Measurements from ENCODE around the gene CYP4X1.
"Not testable (repeated sequence)": the region's sequence is repeated elsewhere in the genome, so short reads cannot be mapped to it uniquely, and the experiment has no call there.

The CYP4X1 gene, protein sequence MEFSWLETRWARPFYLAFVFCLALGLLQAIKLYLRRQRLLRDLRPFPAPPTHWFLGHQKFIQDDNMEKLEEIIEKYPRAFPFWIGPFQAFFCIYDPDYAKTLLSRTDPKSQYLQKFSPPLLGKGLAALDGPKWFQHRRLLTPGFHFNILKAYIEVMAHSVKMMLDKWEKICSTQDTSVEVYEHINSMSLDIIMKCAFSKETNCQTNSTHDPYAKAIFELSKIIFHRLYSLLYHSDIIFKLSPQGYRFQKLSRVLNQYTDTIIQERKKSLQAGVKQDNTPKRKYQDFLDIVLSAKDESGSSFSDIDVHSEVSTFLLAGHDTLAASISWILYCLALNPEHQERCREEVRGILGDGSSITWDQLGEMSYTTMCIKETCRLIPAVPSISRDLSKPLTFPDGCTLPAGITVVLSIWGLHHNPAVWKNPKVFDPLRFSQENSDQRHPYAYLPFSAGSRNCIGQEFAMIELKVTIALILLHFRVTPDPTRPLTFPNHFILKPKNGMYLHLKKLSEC

DNA sequence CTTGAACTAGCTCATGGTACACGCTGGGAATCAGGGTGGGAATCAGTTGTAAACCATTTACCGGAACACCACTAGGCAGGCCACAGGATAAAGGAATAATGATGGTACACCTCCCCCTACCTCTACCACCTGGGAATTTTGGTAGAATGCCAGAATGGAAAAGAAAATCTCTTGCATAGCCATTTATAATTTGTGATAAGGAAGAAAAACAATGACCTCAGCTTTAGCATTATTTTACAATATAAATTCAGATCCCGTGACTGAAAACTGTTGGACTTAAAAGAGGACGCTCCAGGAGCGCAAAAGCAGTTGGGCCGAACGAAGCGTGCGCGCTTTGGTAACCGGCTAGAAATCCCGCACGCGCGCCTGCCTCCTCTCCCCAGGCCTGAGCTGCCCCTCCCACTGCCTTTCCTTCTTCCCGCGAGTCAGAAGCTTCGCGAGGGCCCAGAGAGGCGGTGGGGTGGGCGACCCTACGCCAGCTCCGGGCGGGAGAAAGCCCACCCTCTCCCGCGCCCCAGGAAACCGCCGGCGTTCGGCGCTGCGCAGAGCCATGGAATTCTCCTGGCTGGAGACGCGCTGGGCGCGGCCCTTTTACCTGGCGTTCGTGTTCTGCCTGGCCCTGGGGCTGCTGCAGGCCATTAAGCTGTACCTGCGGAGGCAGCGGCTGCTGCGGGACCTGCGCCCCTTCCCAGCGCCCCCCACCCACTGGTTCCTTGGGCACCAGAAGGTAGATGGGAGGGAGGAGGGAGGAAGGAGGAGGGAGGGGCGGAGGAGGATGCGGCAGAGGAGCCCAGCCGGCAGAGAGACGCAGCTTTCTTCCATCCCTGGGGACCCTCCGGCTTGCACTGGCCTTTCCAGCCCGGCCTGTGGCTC is at the start of gene CYP4X1:
Gene CYP4X1 (plus strand): TSS at position 402 of the 873 bp plus-strand sequence. CDS start 149 bp downstream, at position 551.
- H3K9me3 ChIP-seq (ENCODE audit: control insufficient read depth in 2 of 2, low read length in 2 of 2): no peaks in the 10 kb centered on the region
- H3K4me1 ChIP-seq (ENCODE audit: control insufficient read depth in 2 of 2, insufficient read depth in 2 of 2, low read length in 2 of 2): peaks cover 0 to 3% of the 10 kb centered on the region in 2 donors
- peak within 1 kb of the TSS in 1 of 2 donors; percentile 35 for H3K4me3 ChIP-seq (ENCODE audit: low read length in 2 of 2)
- no peaks in the 10 kb centered on the region for H3K27me3 ChIP-seq (ENCODE audit: control insufficient read depth in 2 of 2, insufficient read depth in 2 of 2, low read length in 2 of 2)
- peak within 1 kb of the TSS in 1 of 2 donors; percentile 22 for H3K27ac ChIP-seq (ENCODE audit: low read depth in 2 of 2, low read length in 2 of 2)
- no peaks in the 10 kb centered on the region for H3K36me3 ChIP-seq (ENCODE audit: control insufficient read depth in 2 of 2, insufficient read depth in 2 of 2, low read length in 2 of 2)
- no peak within 1 kb of the TSS for H3K9ac ChIP-seq (ENCODE audit: low read depth in 1 of 2, low read length in 2 of 2)

DNA sequence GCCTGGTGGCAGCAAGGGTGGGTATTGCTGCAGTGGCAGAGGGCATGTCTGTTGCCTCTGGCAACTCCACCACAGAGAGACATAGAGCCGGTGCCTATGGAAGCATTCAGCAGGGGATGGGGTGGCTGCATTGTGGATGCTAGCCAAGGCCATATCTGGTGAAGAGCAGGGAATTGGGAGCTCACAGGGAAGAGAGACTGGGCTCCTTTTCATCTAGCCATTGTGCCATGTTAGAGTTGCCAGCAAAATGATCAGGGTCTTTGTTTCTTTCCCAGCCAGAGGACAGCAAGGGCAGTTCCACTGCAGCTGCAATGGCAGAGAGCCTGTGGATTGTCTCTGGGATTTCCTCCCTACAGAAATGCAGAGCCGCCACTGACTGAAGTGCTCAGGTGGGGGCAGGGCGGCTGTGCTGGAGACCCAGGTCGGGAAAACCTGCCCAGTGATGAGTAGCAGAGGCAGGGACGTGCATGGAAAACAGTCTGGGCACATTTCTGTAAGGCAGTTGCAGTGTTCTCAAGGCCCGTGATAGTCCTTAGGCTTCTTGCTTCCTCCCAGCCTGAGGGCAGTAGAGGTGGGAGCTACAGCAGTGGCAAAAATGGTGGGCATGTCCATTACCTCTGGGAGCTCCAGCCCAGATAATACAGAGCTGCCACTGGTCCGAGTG is 40.2 kb upstream of the CYP4X1 start:
- no peaks in the 10 kb centered on the region for H3K36me3 ChIP-seq (ENCODE audit: control insufficient read depth in 2 of 2, insufficient read depth in 2 of 2, low read length in 2 of 2)
- H3K4me1 ChIP-seq (ENCODE audit: control insufficient read depth in 2 of 2, insufficient read depth in 2 of 2, low read length in 2 of 2): no peaks in the 10 kb centered on the region
- no peaks in the 10 kb centered on the region for H3K9me3 ChIP-seq (ENCODE audit: control insufficient read depth in 2 of 2, low read length in 2 of 2)
- H3K27me3 ChIP-seq (ENCODE audit: control insufficient read depth in 2 of 2, insufficient read depth in 2 of 2, low read length in 2 of 2): peaks cover 0 to 2% of the 10 kb centered on the region in 2 donors
- no peak overlapping the region for H3K4me3 ChIP-seq (ENCODE audit: low read length in 2 of 2)
- H3K9ac ChIP-seq (ENCODE audit: low read depth in 1 of 2, low read length in 2 of 2): no peak overlapping the region
- H3K27ac ChIP-seq (ENCODE audit: low read depth in 2 of 2, low read length in 2 of 2): no peak overlapping the region

DNA sequence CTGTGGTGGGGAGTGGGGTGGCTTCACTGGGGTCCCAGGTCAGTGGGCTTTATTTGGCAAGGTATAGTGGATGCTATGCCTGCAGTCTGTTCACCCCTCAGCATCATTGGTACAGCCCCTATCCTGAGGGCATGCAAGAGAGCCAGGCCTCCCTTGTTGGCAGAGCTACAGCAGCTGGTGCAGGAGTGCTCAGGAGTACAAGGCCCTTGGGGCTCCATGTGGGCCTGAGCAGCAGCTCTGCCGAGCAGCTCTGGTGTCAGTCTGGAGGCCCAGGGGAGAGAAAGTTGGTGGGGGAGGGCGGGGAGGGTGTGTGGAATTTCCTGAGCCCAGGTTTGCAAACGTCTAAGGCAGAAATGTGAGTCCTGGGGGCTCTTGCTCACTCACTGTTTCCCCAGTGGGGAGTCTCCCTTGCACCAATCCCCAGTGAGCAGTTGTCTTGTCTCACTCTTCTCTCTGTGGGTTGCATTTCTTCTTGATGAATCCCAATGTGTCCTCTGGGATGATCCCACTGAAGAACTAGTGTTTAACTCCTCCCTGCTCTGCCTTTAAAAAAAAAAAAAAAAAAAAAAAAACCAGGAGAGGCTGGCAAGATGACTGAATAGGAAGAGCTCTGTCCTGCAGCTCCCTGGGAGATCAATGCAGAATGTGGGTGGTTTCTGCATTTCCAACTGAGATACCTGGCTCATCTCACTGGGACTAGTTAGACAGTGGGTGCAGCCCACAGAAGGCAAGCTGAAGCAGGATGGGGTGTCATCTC is 39.5 kb upstream of the CYP4X1 start:
- no peaks in the 10 kb centered on the region for H3K9me3 ChIP-seq (ENCODE audit: control insufficient read depth in 2 of 2, low read length in 2 of 2)
- no peak overlapping the region for H3K9ac ChIP-seq (ENCODE audit: low read depth in 1 of 2, low read length in 2 of 2)
- no peaks in the 10 kb centered on the region for H3K36me3 ChIP-seq (ENCODE audit: control insufficient read depth in 2 of 2, insufficient read depth in 2 of 2, low read length in 2 of 2)
- H3K27me3 ChIP-seq (ENCODE audit: control insufficient read depth in 2 of 2, insufficient read depth in 2 of 2, low read length in 2 of 2): peaks cover 0 to 2% of the 10 kb centered on the region in 2 donors
- H3K27ac ChIP-seq (ENCODE audit: low read depth in 2 of 2, low read length in 2 of 2): no peak overlapping the region
- H3K4me1 ChIP-seq (ENCODE audit: control insufficient read depth in 2 of 2, insufficient read depth in 2 of 2, low read length in 2 of 2): no peaks in the 10 kb centered on the region
- H3K4me3 ChIP-seq (ENCODE audit: low read length in 2 of 2): no peak overlapping the region

DNA sequence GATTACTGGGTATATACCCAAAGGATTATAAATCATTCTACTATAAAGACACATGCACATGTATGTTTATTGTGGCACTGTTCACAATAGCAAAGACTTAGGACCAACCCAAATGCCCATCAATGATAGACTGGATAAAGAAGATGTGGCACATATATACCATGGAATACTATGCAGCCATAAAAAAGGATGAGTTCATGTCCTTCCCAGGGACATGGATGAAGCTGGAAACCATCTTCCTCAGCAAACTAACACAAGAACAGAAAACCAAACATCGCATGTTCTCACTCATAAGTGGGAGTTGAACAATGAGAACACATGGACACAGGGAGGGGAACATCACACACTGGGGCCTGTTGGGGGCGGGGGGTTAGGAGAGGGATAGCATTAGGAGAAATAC is 32.9 kb upstream of the CYP4X1 start:
- not testable (repeated sequence) for H3K27ac ChIP-seq (ENCODE audit: low read depth in 2 of 2, low read length in 2 of 2); H3K4me1 ChIP-seq (ENCODE audit: control insufficient read depth in 2 of 2, insufficient read depth in 2 of 2, low read length in 2 of 2); H3K9ac ChIP-seq (ENCODE audit: low read depth in 1 of 2, low read length in 2 of 2)

DNA sequence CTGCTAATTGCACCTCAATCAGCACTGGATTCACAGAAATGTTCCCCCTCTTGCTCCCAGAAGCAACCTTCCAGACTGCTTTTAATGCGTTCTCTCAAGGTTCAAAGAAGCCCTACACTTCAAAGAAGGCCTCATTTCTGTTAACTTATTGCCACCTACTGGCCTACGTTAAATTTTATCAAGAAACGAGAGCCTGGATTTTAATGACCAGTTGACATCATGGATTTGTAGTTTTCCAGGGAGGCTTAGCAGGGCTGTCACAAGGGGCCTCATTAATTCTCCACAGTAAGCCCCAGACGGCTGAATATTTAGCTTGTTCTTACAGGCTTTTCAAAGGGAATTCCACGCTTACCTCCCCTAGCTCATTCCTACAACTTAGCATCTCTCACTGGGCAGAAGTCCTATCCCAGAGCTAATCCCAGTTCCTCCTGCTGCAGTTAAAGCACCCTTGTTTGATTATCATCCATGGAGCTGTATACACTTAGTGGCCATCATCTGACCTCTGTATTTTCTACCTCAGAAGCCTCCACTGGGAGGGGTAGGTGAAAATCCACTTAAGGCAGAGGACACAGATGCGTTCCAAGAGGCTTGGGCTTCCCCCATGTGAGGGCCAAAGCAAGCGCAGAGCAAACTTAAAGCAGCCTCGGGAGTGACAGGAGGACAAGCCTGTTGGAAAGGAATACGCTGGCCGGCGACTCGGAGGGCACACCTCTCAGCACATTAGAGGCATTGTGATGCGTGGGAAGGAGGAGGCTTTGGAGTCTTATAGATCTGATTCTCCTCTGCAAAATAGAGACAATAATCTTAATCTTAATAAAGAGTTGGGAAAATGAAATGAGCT is 32.2 kb upstream of the CYP4X1 start:
- no peaks in the 10 kb centered on the region for H3K4me1 ChIP-seq (ENCODE audit: control insufficient read depth in 2 of 2, insufficient read depth in 2 of 2, low read length in 2 of 2)
- H3K27me3 ChIP-seq (ENCODE audit: control insufficient read depth in 2 of 2, insufficient read depth in 2 of 2, low read length in 2 of 2): peaks cover 0 to 3% of the 10 kb centered on the region in 2 donors
- no peak overlapping the region for H3K27ac ChIP-seq (ENCODE audit: low read depth in 2 of 2, low read length in 2 of 2)
- no peaks in the 10 kb centered on the region for H3K9me3 ChIP-seq (ENCODE audit: control insufficient read depth in 2 of 2, low read length in 2 of 2)
- H3K4me3 ChIP-seq (ENCODE audit: low read length in 2 of 2): no peak overlapping the region
- no peak overlapping the region for H3K9ac ChIP-seq (ENCODE audit: low read depth in 1 of 2, low read length in 2 of 2)
- H3K36me3 ChIP-seq (ENCODE audit: control insufficient read depth in 2 of 2, insufficient read depth in 2 of 2, low read length in 2 of 2): no peaks in the 10 kb centered on the region

More for the DNA sequence above, 32.9 kb upstream of the CYP4X1 start:
- not testable (repeated sequence) for H3K9me3 ChIP-seq (ENCODE audit: control insufficient read depth in 2 of 2, low read length in 2 of 2); H3K27me3 ChIP-seq (ENCODE audit: control insufficient read depth in 2 of 2, insufficient read depth in 2 of 2, low read length in 2 of 2); H3K36me3 ChIP-seq (ENCODE audit: control insufficient read depth in 2 of 2, insufficient read depth in 2 of 2, low read length in 2 of 2); H3K4me3 ChIP-seq (ENCODE audit: low read length in 2 of 2)

DNA sequence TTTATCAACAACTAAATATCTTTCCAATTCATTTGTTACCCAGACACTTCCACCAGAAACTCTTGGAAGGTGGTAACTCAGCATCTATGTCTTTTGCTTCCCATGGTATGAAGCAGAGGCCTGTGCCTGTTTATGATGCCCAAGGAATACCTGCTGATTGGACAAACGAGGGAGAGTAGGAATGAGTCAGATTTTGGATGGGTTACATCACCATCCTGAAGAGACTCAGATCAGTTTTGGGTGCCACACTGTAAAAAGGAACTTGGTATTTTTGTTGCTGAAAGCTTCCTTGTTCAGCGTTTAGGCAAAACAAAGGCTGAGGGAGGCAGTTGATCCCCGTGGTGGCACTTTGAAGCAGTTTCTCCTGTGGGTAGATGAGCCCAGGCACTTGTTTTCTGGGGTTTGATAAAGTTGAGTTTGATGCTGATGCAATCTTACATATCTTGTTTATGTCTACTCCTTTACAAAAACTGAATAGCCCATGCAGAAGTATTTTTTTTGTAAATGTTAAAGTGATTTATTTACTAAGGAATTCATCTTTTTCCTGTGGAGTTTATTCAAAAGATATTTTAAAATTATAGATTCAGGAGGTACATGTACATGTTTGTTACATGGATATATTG is 26.7 kb upstream of the CYP4X1 start:
- Histone ChIP-seq H3K27ac (ENCODE audit: low read depth in 2 of 2, low read length in 2 of 2) (no peak overlapping the region), H3K9me3 (ENCODE audit: control insufficient read depth in 2 of 2, low read length in 2 of 2) (no peaks in the 10 kb centered on the region), H3K4me1 (ENCODE audit: control insufficient read depth in 2 of 2, insufficient read depth in 2 of 2, low read length in 2 of 2) (no peaks in the 10 kb centered on the region), H3K27me3 (ENCODE audit: control insufficient read depth in 2 of 2, insufficient read depth in 2 of 2, low read length in 2 of 2) (peaks cover 0 to 3% of the 10 kb centered on the region in 2 donors), H3K36me3 (ENCODE audit: control insufficient read depth in 2 of 2, insufficient read depth in 2 of 2, low read length in 2 of 2) (no peaks in the 10 kb centered on the region), H3K4me3 (ENCODE audit: low read length in 2 of 2) (no peak overlapping the region), H3K9ac (ENCODE audit: low read depth in 1 of 2, low read length in 2 of 2) (no peak overlapping the region)

DNA sequence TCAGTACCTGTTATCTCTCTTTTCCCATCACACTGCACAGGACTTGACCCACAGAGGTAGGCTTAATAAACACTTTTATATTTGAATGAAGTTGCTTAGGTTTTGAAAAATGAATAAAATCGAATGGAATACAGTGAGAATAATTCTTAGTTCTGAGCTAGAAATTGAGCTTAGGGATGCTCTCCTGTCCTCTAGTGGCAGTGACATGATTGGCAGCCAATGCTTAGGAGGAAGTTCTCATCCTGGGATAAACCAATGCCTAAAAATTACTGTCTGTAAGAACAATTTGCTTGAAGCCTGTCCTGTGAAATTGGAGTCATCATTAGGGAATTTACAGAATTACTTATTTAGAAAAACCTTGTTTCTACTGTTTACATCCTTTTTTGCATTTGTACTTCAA is 21.3 kb upstream of the CYP4X1 start:
- no peaks in the 10 kb centered on the region for H3K27me3 ChIP-seq (ENCODE audit: control insufficient read depth in 2 of 2, insufficient read depth in 2 of 2, low read length in 2 of 2)

DNA sequence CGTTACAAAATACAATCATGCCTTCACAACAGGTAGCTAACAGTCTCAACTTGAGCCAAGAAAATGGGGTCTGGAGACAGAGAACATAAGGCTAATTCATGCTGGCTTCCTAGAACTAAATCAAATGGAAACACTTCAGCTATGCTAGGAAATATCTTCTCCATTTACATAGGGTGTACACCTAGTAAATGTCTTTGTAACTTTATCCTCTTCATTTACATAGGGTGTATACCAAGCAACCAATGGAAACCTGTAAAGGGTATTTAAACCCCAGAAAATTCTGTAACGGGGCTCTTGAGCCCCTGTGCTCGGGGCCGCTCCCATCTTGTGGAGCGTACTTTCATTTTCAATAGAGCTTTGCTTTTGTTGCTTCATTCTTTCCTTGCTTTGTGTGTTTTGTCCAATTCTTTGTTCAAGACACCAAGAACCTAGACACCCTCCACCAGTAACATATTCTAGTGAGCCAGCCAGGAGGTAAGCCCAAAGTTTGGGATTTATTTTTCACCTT is 19.5 kb upstream of the CYP4X1 start:
- no peaks in the 10 kb centered on the region for H3K4me1 ChIP-seq (ENCODE audit: control insufficient read depth in 2 of 2, insufficient read depth in 2 of 2, low read length in 2 of 2)
- H3K9ac ChIP-seq (ENCODE audit: low read depth in 1 of 2, low read length in 2 of 2): no peak overlapping the region
- H3K27ac ChIP-seq (ENCODE audit: low read depth in 2 of 2, low read length in 2 of 2): no peak overlapping the region
- H3K4me3 ChIP-seq (ENCODE audit: low read length in 2 of 2): no peak overlapping the region
- H3K36me3 ChIP-seq (ENCODE audit: control insufficient read depth in 2 of 2, insufficient read depth in 2 of 2, low read length in 2 of 2): no peaks in the 10 kb centered on the region
- H3K9me3 ChIP-seq (ENCODE audit: control insufficient read depth in 2 of 2, low read length in 2 of 2): no peaks in the 10 kb centered on the region
- H3K27me3 ChIP-seq (ENCODE audit: control insufficient read depth in 2 of 2, insufficient read depth in 2 of 2, low read length in 2 of 2): no peaks in the 10 kb centered on the region

More for the DNA sequence above, 21.3 kb upstream of the CYP4X1 start:
- Histone ChIP-seq H3K9me3 (ENCODE audit: control insufficient read depth in 2 of 2, low read length in 2 of 2) (no peaks in the 10 kb centered on the region), H3K9ac (ENCODE audit: low read depth in 1 of 2, low read length in 2 of 2) (no peak overlapping the region), H3K36me3 (ENCODE audit: control insufficient read depth in 2 of 2, insufficient read depth in 2 of 2, low read length in 2 of 2) (no peaks in the 10 kb centered on the region), H3K4me1 (ENCODE audit: control insufficient read depth in 2 of 2, insufficient read depth in 2 of 2, low read length in 2 of 2) (no peaks in the 10 kb centered on the region), H3K4me3 (ENCODE audit: low read length in 2 of 2) (no peak overlapping the region), H3K27ac (ENCODE audit: low read depth in 2 of 2, low read length in 2 of 2) (no peak overlapping the region)
